ENCODE measurements around the gene FRAT2. TPM values are rescaled to one million over a fixed set of nuclear protein-coding genes. Genes with fewer than 3 reads are reported as not detected.

The FRAT2 gene
- total and polyA plus RNA-seq, 2 of the 4 experiments (the other 2 are of a cell fraction), result 2.0 to 2.5 TPM

DNA sequence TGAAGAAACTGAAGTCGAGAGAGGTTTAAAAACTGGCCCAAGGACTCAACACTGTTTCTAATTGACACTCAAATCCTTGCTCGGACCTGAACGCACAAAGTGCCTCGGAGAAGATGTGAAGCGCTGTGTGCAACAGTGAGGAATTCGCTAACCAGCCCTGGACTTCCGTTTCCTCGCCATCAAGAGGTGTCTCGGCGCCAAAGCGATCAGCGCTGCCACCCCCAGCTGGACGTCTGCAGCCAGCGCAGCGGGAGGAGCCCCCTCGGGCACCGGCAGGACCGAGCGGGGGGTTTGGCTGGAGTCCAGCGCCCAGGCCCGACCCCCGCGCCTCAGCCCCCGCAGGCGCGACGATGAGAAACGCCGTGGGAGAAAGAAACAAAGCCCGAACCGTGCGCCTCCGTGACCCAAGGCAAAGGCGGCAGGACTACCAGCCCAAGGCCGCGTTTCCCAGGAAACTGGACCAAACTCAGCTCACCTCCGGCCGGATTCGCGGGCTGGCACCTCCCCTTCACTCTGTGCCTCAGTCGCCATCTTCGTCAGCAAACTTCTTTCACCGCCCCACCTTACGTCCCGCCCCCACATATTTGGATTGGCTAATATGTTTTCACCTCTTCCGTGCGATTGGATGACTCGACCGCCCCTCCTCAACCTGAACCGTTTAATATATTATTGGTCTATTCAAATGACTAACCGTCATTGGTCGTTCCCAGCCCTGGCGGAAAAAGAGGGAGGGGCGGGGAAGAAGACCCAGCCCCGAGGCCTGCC, 42.2 kb downstream of the FRAT2 start, which contains the start of gene ARHGAP19:
TSS of gene ARHGAP19 (minus strand) at position 541 of the 765 bp plus-strand sequence. CDS start at position 531, 10 bp downstream.
- dilution Hi-C loops (cut with HindIII; ENCODE audit: low sequenced_read_pairs, unreplicated experiment), result no loop called here
- CTCF ChIA-PET, result interaction anchor here (0.9 to 1.0 kb wide), 2 partner anchors 13 to 122 kb away, joined by 3 to 9 read pairs; no protein-coding TSS in a partner anchor
- peak within 1 kb of the TSS; percentile 50; the same call in 2 of the 3 replicates for H2BK15ac ChIP-seq (ENCODE audit: low read depth, low read length)
- TF ChIP-seq SMC3 (IDR thresholded peaks at IDR 0.05; ENCODE audit: low read depth, low read length), result no peak
- TF ChIP-seq, protein P1, sequence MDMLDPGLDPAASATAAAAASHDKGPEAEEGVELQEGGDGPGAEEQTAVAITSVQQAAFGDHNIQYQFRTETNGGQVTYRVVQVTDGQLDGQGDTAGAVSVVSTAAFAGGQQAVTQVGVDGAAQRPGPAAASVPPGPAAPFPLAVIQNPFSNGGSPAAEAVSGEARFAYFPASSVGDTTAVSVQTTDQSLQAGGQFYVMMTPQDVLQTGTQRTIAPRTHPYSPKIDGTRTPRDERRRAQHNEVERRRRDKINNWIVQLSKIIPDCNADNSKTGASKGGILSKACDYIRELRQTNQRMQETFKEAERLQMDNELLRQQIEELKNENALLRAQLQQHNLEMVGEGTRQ (IDR thresholded peaks at IDR 0.05; ENCODE audit: low read depth, low read length), result no peak
- no peak for TF ChIP-seq BHLHE40 (IDR thresholded peaks at IDR 0.05; ENCODE audit: low read depth, low read length)
- no peak for TF ChIP-seq CHD1 (IDR thresholded peaks at IDR 0.05; ENCODE audit: low read depth, low read length)
- TF ChIP-seq CEBPB (IDR thresholded peaks at IDR 0.05; ENCODE audit: low read depth, low read length), result peak; percentile 30; the same call in 1 of the 2 replicates
- TF ChIP-seq RCOR1 (IDR thresholded peaks at IDR 0.05; ENCODE audit: insufficient replicate concordance, low read length), result no peak
- TF ChIP-seq MAZ (IDR thresholded peaks at IDR 0.05; ENCODE audit: borderline replicate concordance, low read depth, low read length), result peak; percentile 63; the same call in 1 of the 2 replicates
- TF ChIP-seq, protein P2, sequence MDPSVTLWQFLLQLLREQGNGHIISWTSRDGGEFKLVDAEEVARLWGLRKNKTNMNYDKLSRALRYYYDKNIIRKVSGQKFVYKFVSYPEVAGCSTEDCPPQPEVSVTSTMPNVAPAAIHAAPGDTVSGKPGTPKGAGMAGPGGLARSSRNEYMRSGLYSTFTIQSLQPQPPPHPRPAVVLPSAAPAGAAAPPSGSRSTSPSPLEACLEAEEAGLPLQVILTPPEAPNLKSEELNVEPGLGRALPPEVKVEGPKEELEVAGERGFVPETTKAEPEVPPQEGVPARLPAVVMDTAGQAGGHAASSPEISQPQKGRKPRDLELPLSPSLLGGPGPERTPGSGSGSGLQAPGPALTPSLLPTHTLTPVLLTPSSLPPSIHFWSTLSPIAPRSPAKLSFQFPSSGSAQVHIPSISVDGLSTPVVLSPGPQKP (IDR thresholded peaks at IDR 0.05; ENCODE audit: borderline replicate concordance, low read depth, low read length), result no peak
- TF ChIP-seq, protein P3, sequence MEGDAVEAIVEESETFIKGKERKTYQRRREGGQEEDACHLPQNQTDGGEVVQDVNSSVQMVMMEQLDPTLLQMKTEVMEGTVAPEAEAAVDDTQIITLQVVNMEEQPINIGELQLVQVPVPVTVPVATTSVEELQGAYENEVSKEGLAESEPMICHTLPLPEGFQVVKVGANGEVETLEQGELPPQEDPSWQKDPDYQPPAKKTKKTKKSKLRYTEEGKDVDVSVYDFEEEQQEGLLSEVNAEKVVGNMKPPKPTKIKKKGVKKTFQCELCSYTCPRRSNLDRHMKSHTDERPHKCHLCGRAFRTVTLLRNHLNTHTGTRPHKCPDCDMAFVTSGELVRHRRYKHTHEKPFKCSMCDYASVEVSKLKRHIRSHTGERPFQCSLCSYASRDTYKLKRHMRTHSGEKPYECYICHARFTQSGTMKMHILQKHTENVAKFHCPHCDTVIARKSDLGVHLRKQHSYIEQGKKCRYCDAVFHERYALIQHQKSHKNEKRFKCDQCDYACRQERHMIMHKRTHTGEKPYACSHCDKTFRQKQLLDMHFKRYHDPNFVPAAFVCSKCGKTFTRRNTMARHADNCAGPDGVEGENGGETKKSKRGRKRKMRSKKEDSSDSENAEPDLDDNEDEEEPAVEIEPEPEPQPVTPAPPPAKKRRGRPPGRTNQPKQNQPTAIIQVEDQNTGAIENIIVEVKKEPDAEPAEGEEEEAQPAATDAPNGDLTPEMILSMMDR (conservative IDR thresholded peaks at IDR 0.05; ENCODE audit: low read depth, low read length), result peak; percentile 35; the same call in 1 of the 2 replicates
- no peak for TF ChIP-seq NFE2L2 (IDR thresholded peaks at IDR 0.05; ENCODE audit: low read depth, low read length)
- no peak for TF ChIP-seq MAFK (IDR thresholded peaks at IDR 0.05; ENCODE audit: low read depth, low read length)
- no peak for TF ChIP-seq MXI1 (IDR thresholded peaks at IDR 0.05; ENCODE audit: borderline replicate concordance, low read depth, low read length)
- peak; percentile 93; the same call in 1 of the 2 replicates for TF ChIP-seq FOS (IDR thresholded peaks at IDR 0.05; ENCODE audit: low read depth, low read length)

More for the DNA sequence above, 42.2 kb downstream of the FRAT2 start, which contains the start of gene ARHGAP19:
- no peaks in the 10 kb centered on the region for H3K27me3 ChIP-seq (ENCODE audit: control insufficient read depth, insufficient read depth, low read length)
- H4K20me1 ChIP-seq (ENCODE audit: insufficient read depth, low read length), result no peaks in the 10 kb centered on the region
- peak within 1 kb of the TSS; percentile 95 for H3K23ac ChIP-seq (ENCODE audit: low read depth, low read length)
- H3K18ac ChIP-seq (ENCODE audit: low read depth, low read length), result peak within 1 kb of the TSS; percentile 74
- intact Hi-C loops (cut with micrococcal nuclease) (loop anchor here (1.0 to 2.0 kb wide), 2 partner anchors 27 to 40 kb away; partner anchors contain the start of gene FRAT1), in situ Hi-C loops (cut with MboI; ENCODE audit: low sequenced_read_pairs) (no loop called here)
- H3K4ac ChIP-seq (ENCODE audit: low read depth, low read length), result peak within 1 kb of the TSS; percentile 82
- H3K4me2 ChIP-seq (ENCODE audit: low read depth, low read length), result peak within 1 kb of the TSS; percentile 90
- H3K4me3 ChIP-seq (ENCODE audit: insufficient read depth, low read depth, low read length), result peak within 1 kb of the TSS; percentile 73
- H2AK5ac ChIP-seq (ENCODE audit: low read depth, low read length), result peak within 1 kb of the TSS; percentile 17; the same call in 1 of the 2 replicates
- peak within 1 kb of the TSS; percentile 89 for H3K14ac ChIP-seq (replicated peaks; ENCODE audit: low read depth, low read length)
- 1% methylated on average over 16 of the region's 55 CpGs; no CpG with 5 or more reads in 1 of the 2 experiments for WGBS, 2 experiments (ENCODE audit: extremely low coverage in 2 of 2, insufficient read length in 1 of 2)
- no peaks in the 10 kb centered on the region for H3K9me3 ChIP-seq (ENCODE audit: control insufficient read depth, insufficient read depth, low read length)
- no peaks in the 10 kb centered on the region; the same call in 1 of the 2 replicates for H3K9me1 ChIP-seq (ENCODE audit: insufficient read depth, low read length)
- H3K56ac ChIP-seq (ENCODE audit: extremely low read depth, insufficient read depth, low read length), result peak within 1 kb of the TSS; percentile 98
- peak within 1 kb of the TSS; percentile 81 for H2BK5ac ChIP-seq (ENCODE audit: low read depth, low read length, poor library complexity, severe bottlenecking)
- H3K9ac ChIP-seq (ENCODE audit: low read depth, low read length), result peak within 1 kb of the TSS; percentile 76
- POLR2A ChIA-PET (ENCODE audit: unreplicated experiment), result no interaction called here
- H3K79me1 ChIP-seq (ENCODE audit: low read depth in 1 of 2, low read length in 2 of 2), result peaks cover 12 to 27% of the 10 kb centered on the region in 2 experiments
- H3K4me1 ChIP-seq (ENCODE audit: control insufficient read depth, insufficient read depth, low read length), result no peaks in the 10 kb centered on the region
- peak within 1 kb of the TSS; percentile 72 for H3K27ac ChIP-seq (ENCODE audit: insufficient read depth, low read length)
- peak within 1 kb of the TSS; percentile 81 for H4K5ac ChIP-seq (ENCODE audit: low read depth, low read length)
- H2AFZ ChIP-seq (replicated peaks; ENCODE audit: low read length, poor library complexity), result peak within 1 kb of the TSS; percentile 96
- ATAC-seq (ENCODE audit: low read depth), result peak; percentile 99
- H4K8ac ChIP-seq (ENCODE audit: low read depth in 2 of 2, low read length in 2 of 2), result peak within 1 kb of the TSS; percentile 53 to 72
- peak within 1 kb of the TSS; percentile 87 for H2AK9ac ChIP-seq (replicated peaks; ENCODE audit: low read depth, low read length, poor library complexity)
- H2BK20ac ChIP-seq (ENCODE audit: low read depth, low read length), result peak within 1 kb of the TSS; percentile 6; the same call in 1 of the 2 replicates
- BruUV-seq (replicated peaks), result no TSS peak
- H4K91ac ChIP-seq (ENCODE audit: insufficient read depth, low read depth, low read length), result peak within 1 kb of the TSS; percentile 75
- peak within 1 kb of the TSS; percentile 76 for H2BK120ac ChIP-seq (ENCODE audit: low read depth, low read length)
- H3K36me3 ChIP-seq (ENCODE audit: control insufficient read depth, insufficient read depth, low read length), result 0 out of 2 replicates have a peak, but pooled peaks cover under 1% of the 10 kb centered on the region
- peak; percentile 99 for DNase-seq
